ENCODE results near the gene NFE2L3. TPM values are rescaled to one million over a fixed set of nuclear protein-coding genes. Genes with fewer than 3 reads are reported as not detected.
A peak's percentile ranks its signal among the peaks of the same experiment; 100 is the strongest.
"Not testable (repeated sequence)": the region's sequence is repeated elsewhere in the genome, so short reads cannot be mapped to it uniquely, and the experiment has no call there.

The NFE2L3 gene
- total and polyA plus RNA-seq, 2 of the 8 experiments (the other 6 are each of a cell fraction or from before 2014, with no cell fraction given), result 64.9 to 76.5 TPM

DNA sequence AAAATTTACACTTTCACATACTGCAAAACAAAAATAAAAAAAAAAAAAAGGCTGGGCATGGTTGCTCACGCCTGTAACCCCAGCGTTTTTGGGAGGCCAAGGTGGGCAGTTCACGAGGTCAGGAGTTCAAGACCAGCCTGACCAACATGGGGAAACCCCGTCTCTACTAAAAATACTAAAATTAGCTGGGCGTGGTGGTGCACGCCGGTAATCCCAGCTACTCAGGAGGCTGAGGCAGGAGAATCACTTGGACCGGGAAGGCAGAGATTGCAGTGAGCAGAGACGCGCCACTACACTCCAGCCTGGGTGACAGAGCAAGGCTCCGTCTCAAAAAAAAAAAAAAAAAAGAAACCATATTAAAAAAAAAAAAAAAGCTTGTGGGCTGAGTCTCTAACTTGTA lies 42.8 kb downstream of the NFE2L3 start:
- not testable (repeated sequence) for DNase-seq (ENCODE audit: low read depth in 1 of 2, low spot score in 2 of 2); H3K9ac ChIP-seq (replicated peaks in 1 of 4; ENCODE audit: extremely low read depth in 1 of 4, low read depth in 3 of 4, low read length in 3 of 4); FAIRE-seq; H2BK15ac ChIP-seq (ENCODE audit: low read length); H4K8ac ChIP-seq (ENCODE audit: extremely low read depth, insufficient read depth, low read length); H3K14ac ChIP-seq (ENCODE audit: insufficient read length); H3K79me1 ChIP-seq (ENCODE audit: low read depth, low read length); H3K56ac ChIP-seq (replicated peaks; ENCODE audit: insufficient read length, low read depth, low read length); H3K23me2 ChIP-seq (ENCODE audit: low read depth, low read length); H2AFZ ChIP-seq (ENCODE audit: low read length); H3K9me3 ChIP-seq (ENCODE audit: insufficient read depth in 2 of 2, low read depth in 1 of 2, low read length in 1 of 2); H4K5ac ChIP-seq (ENCODE audit: insufficient read length, low read depth, low read length); H2BK5ac ChIP-seq (ENCODE audit: low read depth, low read length); H2BK12ac ChIP-seq (ENCODE audit: low read depth, low read length); H3K18ac ChIP-seq (ENCODE audit: extremely low read depth, low read length); H3K4me1 ChIP-seq (replicated peaks in 1 of 4; ENCODE audit: control insufficient read depth in 3 of 4, insufficient read depth in 4 of 4, low read length in 3 of 4); H2BK20ac ChIP-seq (ENCODE audit: low read length); H3K4me3 ChIP-seq (ENCODE audit: extremely low read depth in 1 of 4, insufficient read depth in 2 of 4, low read depth in 3 of 4, low read length in 4 of 4); H3K4ac ChIP-seq (replicated peaks; ENCODE audit: insufficient read length, low read depth, low read length); H4K91ac ChIP-seq (replicated peaks; ENCODE audit: insufficient read length, low read length); H3K27ac ChIP-seq (ENCODE audit: low read depth, low read length); H3K23ac ChIP-seq (ENCODE audit: insufficient read length); H2BK120ac ChIP-seq (replicated peaks; ENCODE audit: low read depth, low read length); H2AK5ac ChIP-seq (ENCODE audit: low read depth, low read length); H3K27me3 ChIP-seq (replicated peaks in 1 of 4; ENCODE audit: control insufficient read depth in 3 of 4, extremely low read depth in 1 of 4, insufficient read depth in 3 of 4, low read length in 3 of 4)
- H3K4me2 ChIP-seq (ENCODE audit: insufficient read depth in 1 of 2, low read depth in 2 of 2, low read length in 2 of 2), result peak overlapping the region in 1 of 2 experiments; percentile 22; a peak in 1 of 4 replicates
- CTCF ChIA-PET (ENCODE audit: partially characterized antibody), result interaction anchor here (1.0 to 4.7 kb wide), 2 partner anchors 97 to 301 kb away, joined by 3 to 21 read pairs; partner anchors contain the start of gene SNX10
- peaks cover 30 to 81% of the 10 kb centered on the region in 2 experiments for H3K79me2 ChIP-seq (ENCODE audit: control insufficient read depth in 1 of 2, insufficient read depth in 2 of 2, low read length in 2 of 2)
- peaks cover 62 to 100% (median 88%) of the 10 kb centered on the region in 4 experiments for H3K36me3 ChIP-seq (ENCODE audit: control insufficient read depth in 2 of 4, insufficient read depth in 4 of 4, low read length in 3 of 4)
- 86% methylated on average over 10 of the region's 11 CpGs; no CpG with 5 or more reads in 1 of the 2 experiments for WGBS, 2 experiments (ENCODE audit: extremely low coverage in 1 of 2, insufficient coverage in 1 of 2, insufficient read length in 1 of 2, insufficient replicate concordance in 2 of 2, low coverage in 1 of 2, low lambda C conversion rate in 2 of 2, missing lambda C conversion rate in 1 of 2)
- POLR2A ChIA-PET (ENCODE audit: partially characterized antibody), result interaction anchor here (0.6 to 17.3 kb wide), 18 partner anchors 2 to 326 kb away, joined by 3 to 578 read pairs (median 4); partner anchors contain the start of genes CBX3, HNRNPA2B1 and NFE2L3
- peaks cover 32 to 51% of the 10 kb centered on the region in 2 experiments for H4K20me1 ChIP-seq (replicated peaks in 1 of 2; ENCODE audit: control insufficient read depth in 1 of 2, insufficient read depth in 2 of 2, low read length in 2 of 2)
